ENCODE results near the gene SLIT3.

DNA sequence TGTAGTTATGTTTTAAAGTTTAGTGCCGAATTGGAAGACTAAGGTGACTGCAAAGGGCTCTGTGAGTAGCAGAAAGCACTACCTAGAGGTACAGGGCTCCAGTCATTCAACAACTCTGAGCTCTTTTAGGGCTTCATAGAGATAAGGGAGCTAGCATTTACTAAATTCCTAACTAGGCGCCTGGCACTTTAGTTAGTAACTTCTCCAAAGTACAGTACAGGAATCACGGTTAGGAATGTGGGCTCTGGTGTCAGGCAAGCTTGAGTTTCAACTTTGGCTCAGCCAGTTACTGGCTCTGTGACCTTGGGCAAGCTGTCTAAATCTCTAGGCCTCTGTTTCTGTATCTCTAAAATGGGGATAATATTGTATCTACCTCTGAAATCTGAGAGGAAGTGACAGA lies 115.3 kb downstream of the SLIT3 start:
- no peak for TF ChIP-seq POLR2A (IDR thresholded peaks at IDR 0.05)
- TF ChIP-seq, protein P1, sequence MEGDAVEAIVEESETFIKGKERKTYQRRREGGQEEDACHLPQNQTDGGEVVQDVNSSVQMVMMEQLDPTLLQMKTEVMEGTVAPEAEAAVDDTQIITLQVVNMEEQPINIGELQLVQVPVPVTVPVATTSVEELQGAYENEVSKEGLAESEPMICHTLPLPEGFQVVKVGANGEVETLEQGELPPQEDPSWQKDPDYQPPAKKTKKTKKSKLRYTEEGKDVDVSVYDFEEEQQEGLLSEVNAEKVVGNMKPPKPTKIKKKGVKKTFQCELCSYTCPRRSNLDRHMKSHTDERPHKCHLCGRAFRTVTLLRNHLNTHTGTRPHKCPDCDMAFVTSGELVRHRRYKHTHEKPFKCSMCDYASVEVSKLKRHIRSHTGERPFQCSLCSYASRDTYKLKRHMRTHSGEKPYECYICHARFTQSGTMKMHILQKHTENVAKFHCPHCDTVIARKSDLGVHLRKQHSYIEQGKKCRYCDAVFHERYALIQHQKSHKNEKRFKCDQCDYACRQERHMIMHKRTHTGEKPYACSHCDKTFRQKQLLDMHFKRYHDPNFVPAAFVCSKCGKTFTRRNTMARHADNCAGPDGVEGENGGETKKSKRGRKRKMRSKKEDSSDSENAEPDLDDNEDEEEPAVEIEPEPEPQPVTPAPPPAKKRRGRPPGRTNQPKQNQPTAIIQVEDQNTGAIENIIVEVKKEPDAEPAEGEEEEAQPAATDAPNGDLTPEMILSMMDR (IDR thresholded peaks at IDR 0.05) = no peak
- TF ChIP-seq EP300 (IDR thresholded peaks at IDR 0.05) = no peak

All from stomach (tissue), 4 donors.